ENCODE data around the gene ZDHHC3. TPM values are rescaled to one million over a fixed set of nuclear protein-coding genes. Genes with fewer than 3 reads are reported as not detected.

Gene ZDHHC3
- total RNA-seq, 1 experiment from 2014 or later, result 49.5 TPM

DNA sequence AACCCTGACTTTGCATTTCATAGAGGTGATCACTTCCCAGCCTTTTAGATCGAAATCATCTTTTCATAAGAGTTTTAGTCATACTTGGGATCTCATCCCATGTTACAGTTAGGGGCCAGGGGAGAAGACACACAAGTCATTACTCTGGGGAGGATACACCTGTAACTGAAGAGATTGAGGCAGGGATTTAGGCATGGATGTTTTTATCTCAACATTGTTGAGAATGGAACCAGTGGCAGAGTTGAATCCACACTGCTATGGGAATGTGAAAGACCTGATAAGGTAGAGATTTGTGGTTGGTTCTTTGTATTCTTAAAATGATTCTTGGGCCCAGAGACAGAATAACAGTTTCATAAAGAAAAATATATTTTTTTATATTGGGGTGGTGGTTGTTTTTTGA lies 33.9 kb upstream of the ZDHHC3 start:
- intact Hi-C loops (cut with micrococcal nuclease; ENCODE audit: unreplicated experiment) (no loop called here), in situ Hi-C loops (cut with HindIII; ENCODE audit: low pct_unique_long_range_greater_than_20kb, low sequenced_read_pairs) (no loop called here)
- Histone ChIP-seq H3K4me3 (ENCODE audit: low read depth in 2 of 2, low read length in 2 of 2) (no peak overlapping the region), H3K36me3 (ENCODE audit: control insufficient read depth, insufficient read depth, low read length) (no peaks in the 10 kb centered on the region), H3K27ac (ENCODE audit: low read length) (no peak overlapping the region), H3K27me3 (ENCODE audit: control insufficient read depth, insufficient read depth, low read length) (no peaks in the 10 kb centered on the region), H3K9me3 (ENCODE audit: control insufficient read depth, insufficient read depth, low read depth, low read length) (no peaks in the 10 kb centered on the region), H3K4me1 (ENCODE audit: control insufficient read depth, insufficient read depth, low read length) (no peaks in the 10 kb centered on the region)
- no TSS peak for BruUV-seq (replicated peaks)
- no peak for ATAC-seq
- ChIA-PET POLR2A (no interaction called here), CTCF (no interaction called here)
- no peak for DNase-seq (ENCODE audit: low read depth, low spot score)
- TF ChIP-seq POLR2AphosphoS5 (IDR thresholded peaks at IDR 0.05; ENCODE audit: low read depth, low read length), result no peak
- TF ChIP-seq, protein P1, sequence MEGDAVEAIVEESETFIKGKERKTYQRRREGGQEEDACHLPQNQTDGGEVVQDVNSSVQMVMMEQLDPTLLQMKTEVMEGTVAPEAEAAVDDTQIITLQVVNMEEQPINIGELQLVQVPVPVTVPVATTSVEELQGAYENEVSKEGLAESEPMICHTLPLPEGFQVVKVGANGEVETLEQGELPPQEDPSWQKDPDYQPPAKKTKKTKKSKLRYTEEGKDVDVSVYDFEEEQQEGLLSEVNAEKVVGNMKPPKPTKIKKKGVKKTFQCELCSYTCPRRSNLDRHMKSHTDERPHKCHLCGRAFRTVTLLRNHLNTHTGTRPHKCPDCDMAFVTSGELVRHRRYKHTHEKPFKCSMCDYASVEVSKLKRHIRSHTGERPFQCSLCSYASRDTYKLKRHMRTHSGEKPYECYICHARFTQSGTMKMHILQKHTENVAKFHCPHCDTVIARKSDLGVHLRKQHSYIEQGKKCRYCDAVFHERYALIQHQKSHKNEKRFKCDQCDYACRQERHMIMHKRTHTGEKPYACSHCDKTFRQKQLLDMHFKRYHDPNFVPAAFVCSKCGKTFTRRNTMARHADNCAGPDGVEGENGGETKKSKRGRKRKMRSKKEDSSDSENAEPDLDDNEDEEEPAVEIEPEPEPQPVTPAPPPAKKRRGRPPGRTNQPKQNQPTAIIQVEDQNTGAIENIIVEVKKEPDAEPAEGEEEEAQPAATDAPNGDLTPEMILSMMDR (IDR thresholded peaks at IDR 0.05), result no peak
- TF ChIP-seq SIN3A (IDR thresholded peaks at IDR 0.05; ENCODE audit: borderline replicate concordance, insufficient read depth, low read depth, low read length), result no peak
- no peak for TF ChIP-seq TCF7L2 (IDR thresholded peaks at IDR 0.05; ENCODE audit: low read depth, low read length)
- TF ChIP-seq, protein P2, sequence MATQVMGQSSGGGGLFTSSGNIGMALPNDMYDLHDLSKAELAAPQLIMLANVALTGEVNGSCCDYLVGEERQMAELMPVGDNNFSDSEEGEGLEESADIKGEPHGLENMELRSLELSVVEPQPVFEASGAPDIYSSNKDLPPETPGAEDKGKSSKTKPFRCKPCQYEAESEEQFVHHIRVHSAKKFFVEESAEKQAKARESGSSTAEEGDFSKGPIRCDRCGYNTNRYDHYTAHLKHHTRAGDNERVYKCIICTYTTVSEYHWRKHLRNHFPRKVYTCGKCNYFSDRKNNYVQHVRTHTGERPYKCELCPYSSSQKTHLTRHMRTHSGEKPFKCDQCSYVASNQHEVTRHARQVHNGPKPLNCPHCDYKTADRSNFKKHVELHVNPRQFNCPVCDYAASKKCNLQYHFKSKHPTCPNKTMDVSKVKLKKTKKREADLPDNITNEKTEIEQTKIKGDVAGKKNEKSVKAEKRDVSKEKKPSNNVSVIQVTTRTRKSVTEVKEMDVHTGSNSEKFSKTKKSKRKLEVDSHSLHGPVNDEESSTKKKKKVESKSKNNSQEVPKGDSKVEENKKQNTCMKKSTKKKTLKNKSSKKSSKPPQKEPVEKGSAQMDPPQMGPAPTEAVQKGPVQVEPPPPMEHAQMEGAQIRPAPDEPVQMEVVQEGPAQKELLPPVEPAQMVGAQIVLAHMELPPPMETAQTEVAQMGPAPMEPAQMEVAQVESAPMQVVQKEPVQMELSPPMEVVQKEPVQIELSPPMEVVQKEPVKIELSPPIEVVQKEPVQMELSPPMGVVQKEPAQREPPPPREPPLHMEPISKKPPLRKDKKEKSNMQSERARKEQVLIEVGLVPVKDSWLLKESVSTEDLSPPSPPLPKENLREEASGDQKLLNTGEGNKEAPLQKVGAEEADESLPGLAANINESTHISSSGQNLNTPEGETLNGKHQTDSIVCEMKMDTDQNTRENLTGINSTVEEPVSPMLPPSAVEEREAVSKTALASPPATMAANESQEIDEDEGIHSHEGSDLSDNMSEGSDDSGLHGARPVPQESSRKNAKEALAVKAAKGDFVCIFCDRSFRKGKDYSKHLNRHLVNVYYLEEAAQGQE (IDR thresholded peaks at IDR 0.05; ENCODE audit: insufficient read depth in 1 of 2, low read depth in 2 of 2, low read length in 1 of 2), result no peak

DNA sequence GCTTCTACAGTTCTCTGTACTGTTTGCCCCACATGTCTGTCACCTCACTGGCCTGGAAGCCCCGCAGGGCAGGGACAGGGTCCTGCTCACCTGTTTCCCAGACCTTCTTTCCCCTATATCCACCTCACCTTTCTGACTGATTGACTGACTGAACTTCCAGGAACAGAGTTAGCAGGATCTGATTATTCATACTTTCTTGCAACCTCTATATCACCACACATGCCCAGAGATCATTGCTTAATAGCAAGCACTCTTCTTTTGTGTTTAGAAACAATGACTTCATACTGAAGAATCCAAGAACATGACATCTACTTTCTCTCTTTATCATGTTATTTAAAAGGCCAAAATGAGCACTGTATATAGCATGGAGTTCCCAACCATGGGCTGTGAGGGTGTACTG lies 32.1 kb upstream of the ZDHHC3 start:
- ChIA-PET CTCF (no interaction called here), POLR2A (no interaction called here)
- intact Hi-C loops (cut with micrococcal nuclease; ENCODE audit: unreplicated experiment), result no loop called here
- H3K4me1 ChIP-seq (ENCODE audit: control insufficient read depth, insufficient read depth, low read length), result no peaks in the 10 kb centered on the region
- H3K4me3 ChIP-seq (ENCODE audit: low read depth in 2 of 2, low read length in 2 of 2), result no peak overlapping the region
- no peak for DNase-seq (ENCODE audit: low read depth, low spot score)
- in situ Hi-C loops (cut with HindIII; ENCODE audit: low pct_unique_long_range_greater_than_20kb, low sequenced_read_pairs), result no loop called here
- BruUV-seq (replicated peaks), result no TSS peak
- no peaks in the 10 kb centered on the region for H3K9me3 ChIP-seq (ENCODE audit: control insufficient read depth, insufficient read depth, low read depth, low read length)
- no peak overlapping the region for H3K27ac ChIP-seq (ENCODE audit: low read length)
- ATAC-seq, result no peak
- TF ChIP-seq, protein P2 (IDR thresholded peaks at IDR 0.05; ENCODE audit: insufficient read depth in 1 of 2, low read depth in 2 of 2, low read length in 1 of 2), result no peak
- TF ChIP-seq, protein P1 (IDR thresholded peaks at IDR 0.05), result no peak
- TF ChIP-seq TCF7L2 (IDR thresholded peaks at IDR 0.05; ENCODE audit: low read depth, low read length) (no peak), SIN3A (IDR thresholded peaks at IDR 0.05; ENCODE audit: borderline replicate concordance, insufficient read depth, low read depth, low read length) (no peak), POLR2AphosphoS5 (IDR thresholded peaks at IDR 0.05; ENCODE audit: low read depth, low read length) (no peak)
- H3K36me3 ChIP-seq (ENCODE audit: control insufficient read depth, insufficient read depth, low read length), result no peaks in the 10 kb centered on the region
- no peaks in the 10 kb centered on the region for H3K27me3 ChIP-seq (ENCODE audit: control insufficient read depth, insufficient read depth, low read length)
